ACC112 (cell line): Measurements from ENCODE around the gene ZSWIM5.
"Not testable (repeated sequence)": the region's sequence is repeated elsewhere in the genome, so short reads cannot be mapped to it uniquely, and the experiment has no call there.

Source experiments
- H2AFZ ChIP-seq: fragments of 200-600 bp; sonication (generic); one replicate; pipeline ENCODE4 v1.6.0; 2017; ENCODE audit warnings: antibody characterized with exemption, low read length; ENCODE audit not compliant: unreplicated experiment
- H3K27ac ChIP-seq: fragments of 200-600 bp; sonication (generic); 2 replicates; pipeline ENCODE4 v1.5.1; 2014; ENCODE audit warnings: low read depth, mild to moderate bottlenecking, antibody characterized with exemption, low read length, moderate library complexity
- H3K27me3 ChIP-seq: fragments of 200-600 bp; sonication (generic); 2 replicates; pipeline ENCODE4 v1.6.1; 2014; ENCODE audit warnings: mild to moderate bottlenecking, antibody characterized with exemption, low read length, moderate library complexity, mixed read lengths; ENCODE audit not compliant: insufficient read depth
- H3K36me3 ChIP-seq: fragments of 200-600 bp; sonication (generic); 2 replicates; pipeline ENCODE4 v1.6.1; 2016; ENCODE audit warnings: mild to moderate bottlenecking, antibody characterized with exemption, low read length, moderate library complexity, mixed read lengths; ENCODE audit not compliant: insufficient read depth
- H3K4me1 ChIP-seq: fragments of 200-600 bp; sonication (generic); one replicate; pipeline ENCODE4 v1.6.1; 2016; ENCODE audit warnings: low read length, mixed read lengths; ENCODE audit not compliant: insufficient read depth, unreplicated experiment, control insufficient read depth
- H3K4me3 ChIP-seq: fragments of 200-600 bp; sonication (generic); 2 replicates; pipeline ENCODE4 v1.5.1; 2014; ENCODE audit warnings: mild to moderate bottlenecking, low read depth, low read length
- H3K79me2 ChIP-seq: fragments of 200-600 bp; sonication (generic); one replicate; pipeline ENCODE4 v1.6.0; 2016; ENCODE audit warnings: low read length; ENCODE audit not compliant: control insufficient read depth, unreplicated experiment, insufficient read depth

Gene ZSWIM5

GRCh38 chr1:45097944-45098343, 108.5 kb downstream of the ZSWIM5 start:
- no peaks in the 10 kb centered on the region for H3K4me1 ChIP-seq
- no peaks in the 10 kb centered on the region for H3K79me2 ChIP-seq
- no peak overlapping the region for H3K27ac ChIP-seq
- no peak overlapping the region for H2AFZ ChIP-seq
- H3K4me3 ChIP-seq = no peak overlapping the region
- H3K27me3 ChIP-seq = no peaks in the 10 kb centered on the region
- no peaks in the 10 kb centered on the region for H3K36me3 ChIP-seq

GRCh38 chr1:45097079-45097478, 109.3 kb downstream of the ZSWIM5 start:
- no peak overlapping the region for H2AFZ ChIP-seq
- no peak overlapping the region for H3K27ac ChIP-seq
- no peaks in the 10 kb centered on the region for H3K79me2 ChIP-seq
- H3K36me3 ChIP-seq = no peaks in the 10 kb centered on the region
- no peaks in the 10 kb centered on the region for H3K27me3 ChIP-seq
- no peak overlapping the region for H3K4me3 ChIP-seq
- H3K4me1 ChIP-seq = no peaks in the 10 kb centered on the region

DNA sequence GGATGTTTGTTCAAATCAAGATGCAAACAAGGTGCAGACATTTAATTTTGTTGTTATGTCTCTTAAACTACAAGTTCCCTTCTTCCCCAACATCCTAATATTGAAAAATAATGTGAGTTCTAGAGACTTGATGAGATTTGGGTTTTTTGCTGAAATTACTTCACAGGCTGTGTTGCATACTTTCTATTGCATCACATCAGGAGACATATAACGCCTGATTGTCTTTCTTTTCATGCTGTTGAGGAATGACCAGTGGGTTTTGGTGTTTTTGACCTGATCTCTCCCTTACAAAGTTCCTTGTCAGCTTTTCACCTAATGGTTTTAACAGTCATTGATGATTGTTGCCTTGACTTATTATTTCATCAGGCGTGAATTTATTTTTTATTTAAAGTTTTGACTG, 111.0 kb downstream of the ZSWIM5 start:
- Histone ChIP-seq H3K36me3 (no peaks in the 10 kb centered on the region), H3K4me1 (no peaks in the 10 kb centered on the region), H3K79me2 (no peaks in the 10 kb centered on the region), H3K4me3 (no peak overlapping the region), H3K27ac (no peak overlapping the region), H2AFZ (no peak overlapping the region), H3K27me3 (no peaks in the 10 kb centered on the region)

- not testable (repeated sequence) for H3K27ac ChIP-seq, H3K79me2 ChIP-seq, H3K4me1 ChIP-seq, H3K27me3 ChIP-seq, H3K4me3 ChIP-seq, H3K36me3 ChIP-seq, H2AFZ ChIP-seq
These were observed 112.0 kb downstream of the ZSWIM5 start for GRCh38 chr1:45094371-45094770.

- Histone ChIP-seq H2AFZ (no peak overlapping the region), H3K27me3 (no peaks in the 10 kb centered on the region), H3K4me1 (no peaks in the 10 kb centered on the region), H3K27ac (no peak overlapping the region), H3K36me3 (no peaks in the 10 kb centered on the region), H3K79me2 (no peaks in the 10 kb centered on the region), H3K4me3 (no peak overlapping the region)
These were observed 113.1 kb downstream of the ZSWIM5 start for GRCh38 chr1:45093334-45093733.

GRCh38 chr1:45089711-45090110, 116.7 kb downstream of the ZSWIM5 start:
- H3K4me1 ChIP-seq = no peaks in the 10 kb centered on the region
- H3K36me3 ChIP-seq = no peaks in the 10 kb centered on the region
- no peak overlapping the region for H3K27ac ChIP-seq
- H3K27me3 ChIP-seq = no peaks in the 10 kb centered on the region
- no peaks in the 10 kb centered on the region for H3K79me2 ChIP-seq
- no peak overlapping the region for H3K4me3 ChIP-seq
- no peak overlapping the region for H2AFZ ChIP-seq

GRCh38 chr1:45084562-45084961, 121.8 kb downstream of the ZSWIM5 start:
- Histone ChIP-seq H3K4me1 (no peaks in the 10 kb centered on the region), H3K79me2 (no peaks in the 10 kb centered on the region), H3K27me3 (no peaks in the 10 kb centered on the region), H2AFZ (no peak overlapping the region), H3K27ac (no peak overlapping the region), H3K36me3 (no peaks in the 10 kb centered on the region), H3K4me3 (no peak overlapping the region)

GRCh38 chr1:45079533-45079932, 126.9 kb downstream of the ZSWIM5 start:
- no peak overlapping the region for H3K4me3 ChIP-seq
- no peak overlapping the region for H3K27ac ChIP-seq
- H3K79me2 ChIP-seq = no peaks in the 10 kb centered on the region
- no peak overlapping the region for H2AFZ ChIP-seq
- H3K27me3 ChIP-seq = no peaks in the 10 kb centered on the region
- no peaks in the 10 kb centered on the region for H3K4me1 ChIP-seq
- H3K36me3 ChIP-seq = no peaks in the 10 kb centered on the region

DNA sequence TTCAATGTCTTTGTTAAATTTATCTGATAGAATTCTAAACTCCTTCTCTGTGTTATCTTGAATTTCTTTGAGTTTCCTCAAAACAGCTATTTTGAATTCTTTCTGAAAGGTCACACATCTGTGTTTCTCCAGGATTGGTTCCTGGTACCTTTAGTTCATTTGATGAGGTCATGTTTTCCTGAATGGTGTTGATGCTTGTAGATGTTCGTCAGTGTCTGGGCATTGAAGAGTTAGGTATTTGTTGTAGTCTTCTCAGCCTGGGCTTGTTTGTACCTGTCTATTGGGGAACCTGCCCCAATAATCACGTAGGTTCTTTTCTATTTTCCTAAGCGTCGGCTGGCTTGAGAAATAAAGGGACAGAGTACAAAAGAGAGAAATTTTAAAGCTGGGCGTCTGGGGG, 129.4 kb downstream of the ZSWIM5 start:
- H3K36me3 ChIP-seq, H3K4me3 ChIP-seq, H2AFZ ChIP-seq: not testable (repeated sequence)

GRCh38 chr1:45071567-45071966, 134.8 kb downstream of the ZSWIM5 start:
- Histone ChIP-seq H3K36me3 (no peaks in the 10 kb centered on the region), H2AFZ (no peak overlapping the region), H3K4me1 (no peaks in the 10 kb centered on the region), H3K79me2 (no peaks in the 10 kb centered on the region), H3K27me3 (no peaks in the 10 kb centered on the region), H3K27ac (no peak overlapping the region), H3K4me3 (no peak overlapping the region)

More for the DNA sequence above, 129.4 kb downstream of the ZSWIM5 start:
- H3K4me1 ChIP-seq, H3K27me3 ChIP-seq, H3K27ac ChIP-seq, H3K79me2 ChIP-seq: not testable (repeated sequence)

DNA sequence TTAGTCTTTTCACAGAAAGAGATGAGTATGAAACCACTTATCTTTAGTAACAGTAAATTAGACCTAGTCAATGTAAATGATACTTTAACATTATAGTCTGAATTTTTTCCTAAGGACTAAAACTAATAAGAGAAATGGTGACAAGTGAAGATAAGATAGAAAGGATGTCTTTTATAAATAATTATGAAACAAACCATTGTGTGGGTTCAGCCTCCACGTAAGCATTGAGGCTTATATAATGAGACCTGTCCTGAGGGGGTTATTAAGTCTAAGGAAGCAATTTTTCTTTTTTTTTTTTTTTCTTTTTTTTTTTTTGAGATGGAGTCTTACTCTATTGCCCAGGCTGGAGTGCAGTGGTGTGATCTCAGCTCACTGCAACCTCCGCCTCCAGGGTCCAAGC, 138.6 kb downstream of the ZSWIM5 start:
- Histone ChIP-seq H3K36me3 (no peaks in the 10 kb centered on the region), H2AFZ (no peak overlapping the region), H3K4me1 (no peaks in the 10 kb centered on the region), H3K27ac (no peak overlapping the region), H3K79me2 (no peaks in the 10 kb centered on the region), H3K4me3 (no peak overlapping the region), H3K27me3 (no peaks in the 10 kb centered on the region)

- Histone ChIP-seq H3K36me3 (no peaks in the 10 kb centered on the region), H3K27me3 (no peaks in the 10 kb centered on the region), H3K4me3 (no peak overlapping the region), H3K27ac (no peak overlapping the region), H2AFZ (no peak overlapping the region), H3K79me2 (no peaks in the 10 kb centered on the region), H3K4me1 (no peaks in the 10 kb centered on the region)
These were observed 141.3 kb downstream of the ZSWIM5 start for GRCh38 chr1:45065083-45065482.
